ENCODE data around the gene PLEKHA7. TPM values are rescaled to one million over a fixed set of nuclear protein-coding genes. Genes with fewer than 3 reads are reported as not detected.

Gene PLEKHA7
- total and polyA plus RNA-seq, 2 of the 8 experiments (the other 6 are each of a cell fraction or from before 2014, with no cell fraction given) = 11.4 to 25.6 TPM

DNA sequence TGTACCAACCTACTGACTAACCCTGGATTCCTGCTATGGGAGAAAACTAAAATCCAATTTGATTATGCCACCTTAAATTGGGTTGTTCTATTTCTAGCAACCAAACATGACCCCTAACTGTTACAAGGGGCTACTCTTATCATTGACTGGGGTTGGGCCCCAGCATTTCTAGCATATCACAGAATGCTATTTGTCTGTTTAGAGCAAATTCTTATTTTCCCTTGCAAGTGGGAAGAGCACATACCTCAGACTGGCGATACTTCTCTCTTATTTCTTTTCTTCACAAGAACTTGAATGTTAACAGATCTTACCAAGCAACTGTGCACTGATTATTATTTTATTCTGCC lies 182.0 kb downstream of the PLEKHA7 start:
- H2BK5ac ChIP-seq (ENCODE audit: low read depth, low read length) = no peak overlapping the region
- H3K9me3 ChIP-seq (ENCODE audit: insufficient read depth in 2 of 2, low read depth in 1 of 2, low read length in 1 of 2) = no peaks in the 10 kb centered on the region
- no peak overlapping the region for H3K9ac ChIP-seq (replicated peaks in 1 of 4; ENCODE audit: extremely low read depth in 1 of 4, low read depth in 3 of 4, low read length in 3 of 4)
- no peak overlapping the region for H2BK15ac ChIP-seq (ENCODE audit: low read length)
- H3K18ac ChIP-seq (ENCODE audit: extremely low read depth, low read length) = no peak overlapping the region
- H3K4me3 ChIP-seq (ENCODE audit: extremely low read depth in 1 of 4, insufficient read depth in 2 of 4, low read depth in 3 of 4, low read length in 4 of 4) = no peak overlapping the region
- no peak overlapping the region for H3K56ac ChIP-seq (replicated peaks; ENCODE audit: insufficient read length, low read depth, low read length)
- H3K4ac ChIP-seq (replicated peaks; ENCODE audit: insufficient read length, low read depth, low read length) = no peak overlapping the region
- H2AFZ ChIP-seq (ENCODE audit: low read length) = no peak overlapping the region
- H2AK5ac ChIP-seq (ENCODE audit: low read depth, low read length) = no peak overlapping the region
- DNase-seq (ENCODE audit: low read depth in 1 of 2, low spot score in 2 of 2) (no peak), FAIRE-seq (no peak)
- no peaks in the 10 kb centered on the region for H3K79me1 ChIP-seq (ENCODE audit: low read depth, low read length)
- TF ChIP-seq RFX5 (IDR thresholded peaks at IDR 0.05; ENCODE audit: borderline replicate concordance, low read depth, low read length) (no peak), TBP (IDR thresholded peaks at IDR 0.05; ENCODE audit: low read depth, low read length) (no peak), JUND (IDR thresholded peaks at IDR 0.05; ENCODE audit: low read length) (no peak), HDAC6 (IDR thresholded peaks at IDR 0.05; ENCODE audit: low read depth, low read length) (no peak), ZNF274 (IDR thresholded peaks at IDR 0.05; ENCODE audit: borderline replicate concordance, extremely low read depth, low read length) (no peak), KDM4A (IDR thresholded peaks at IDR 0.05; ENCODE audit: low read depth, low read length, severe bottlenecking) (no peak), BRCA1 (IDR thresholded peaks at IDR 0.05; ENCODE audit: low read depth, low read length) (no peak), BCL11A (IDR thresholded peaks at IDR 0.05; ENCODE audit: low read depth in 2 of 2, low read length in 2 of 2) (no peak), SP1 (IDR thresholded peaks at IDR 0.05; ENCODE audit: low read depth, low read length) (no peak), FOSL1 (IDR thresholded peaks at IDR 0.05; ENCODE audit: insufficient read depth, low read depth, low read length) (no peak), SIX5 (IDR thresholded peaks at IDR 0.05; ENCODE audit: low read depth, low read length) (no peak), SIRT6 (IDR thresholded peaks at IDR 0.05; ENCODE audit: low read length) (no peak)
- no peak overlapping the region for H4K91ac ChIP-seq (replicated peaks; ENCODE audit: insufficient read length, low read length)
- no peaks in the 10 kb centered on the region for H4K20me1 ChIP-seq (replicated peaks in 1 of 2; ENCODE audit: control insufficient read depth in 1 of 2, insufficient read depth in 2 of 2, low read length in 2 of 2)
- POLR2A ChIA-PET (ENCODE audit: partially characterized antibody) = interaction anchor here (1.2 kb wide), 1 partner anchor 10 kb away, joined by 3 read pairs; no protein-coding TSS in a partner anchor
- no peak overlapping the region for H4K5ac ChIP-seq (ENCODE audit: insufficient read length, low read depth, low read length)
- no peaks in the 10 kb centered on the region for H3K23me2 ChIP-seq (ENCODE audit: low read depth, low read length)
- no peak overlapping the region for H4K8ac ChIP-seq (ENCODE audit: extremely low read depth, insufficient read depth, low read length)
- no peak overlapping the region for H3K27ac ChIP-seq (ENCODE audit: low read depth, low read length)
- no peak overlapping the region for H2BK20ac ChIP-seq (ENCODE audit: low read length)
- CTCF ChIA-PET (ENCODE audit: partially characterized antibody) = interaction anchor here (1.3 to 8.5 kb wide), 4 partner anchors 11 to 231 kb away, joined by 4 to 37 read pairs (median 6); partner anchors contain the start of gene PLEKHA7
- 77% methylated on average over 1 of the region's 1 CpG; no CpG with 5 or more reads in 1 of the 2 experiments for WGBS, 2 experiments (ENCODE audit: extremely low coverage in 1 of 2, insufficient coverage in 1 of 2, insufficient read length in 1 of 2, insufficient replicate concordance in 2 of 2, low coverage in 1 of 2, low lambda C conversion rate in 2 of 2, missing lambda C conversion rate in 1 of 2)
- no peaks in the 10 kb centered on the region for H3K36me3 ChIP-seq (ENCODE audit: control insufficient read depth in 2 of 4, insufficient read depth in 4 of 4, low read length in 3 of 4)
- no peaks in the 10 kb centered on the region for H3K79me2 ChIP-seq (ENCODE audit: control insufficient read depth in 1 of 2, insufficient read depth in 2 of 2, low read length in 2 of 2)
- H3K4me2 ChIP-seq (ENCODE audit: insufficient read depth in 1 of 2, low read depth in 2 of 2, low read length in 2 of 2) = no peak overlapping the region
- no peak overlapping the region for H3K23ac ChIP-seq (ENCODE audit: insufficient read length)
- no peak overlapping the region for H3K14ac ChIP-seq (ENCODE audit: insufficient read length)
- H2BK12ac ChIP-seq (ENCODE audit: low read depth, low read length) = no peak overlapping the region
- no peak overlapping the region for H2BK120ac ChIP-seq (replicated peaks; ENCODE audit: low read depth, low read length)
- no peaks in the 10 kb centered on the region for H3K27me3 ChIP-seq (replicated peaks in 1 of 4; ENCODE audit: control insufficient read depth in 3 of 4, extremely low read depth in 1 of 4, insufficient read depth in 3 of 4, low read length in 3 of 4)
- peaks cover 0 to 10% (median 2%) of the 10 kb centered on the region in 4 experiments; a peak in 4 of 7 replicates for H3K4me1 ChIP-seq (replicated peaks in 1 of 4; ENCODE audit: control insufficient read depth in 3 of 4, insufficient read depth in 4 of 4, low read length in 3 of 4)
